DMS79 (cell line): ENCODE measurements around the gene RBP5.
A peak's percentile ranks its signal among the peaks of the same experiment; 100 is the strongest.

Source experiments
- DNase-seq: peaks from one replicate; lab custom pipeline; 2025; lab: John Stamatoyannopoulos, UW

Gene RBP5

GRCh38 chr12:7128681-7129286 lies at the start of gene RBP5:
TSS of gene RBP5 (minus strand) at chr12:7128889. CDS start at chr12:7128775, 114 bp downstream.
- no peak for DNase-seq

- DNase-seq = no peak
Observed at GRCh38 chr12:7178481-7178880, 49.8 kb upstream of the RBP5 start.

GRCh38 chr12:7176595-7176994 lies 47.9 kb upstream of the RBP5 start:
- no peak for DNase-seq

- DNase-seq = no peak
Observed at GRCh38 chr12:7175493-7175892, 46.8 kb upstream of the RBP5 start.

GRCh38 chr12:7171854-7172253 lies 43.2 kb upstream of the RBP5 start:
- DNase-seq = no peak

- no peak for DNase-seq
Observed at GRCh38 chr12:7169951-7170350, 41.3 kb upstream of the RBP5 start.

- peak; percentile 70 for DNase-seq
Observed at GRCh38 chr12:7162691-7163114, 34.0 kb upstream of the RBP5 start.

- DNase-seq = no peak
Observed at GRCh38 chr12:7161811-7162210, 33.1 kb upstream of the RBP5 start.

- DNase-seq = no peak
Observed at GRCh38 chr12:7161327-7161726, 32.6 kb upstream of the RBP5 start.

GRCh38 chr12:7160183-7160582 lies 31.5 kb upstream of the RBP5 start:
- no peak for DNase-seq

GRCh38 chr12:7158781-7159609 lies 30.3 kb upstream of the RBP5 start:
- no peak for DNase-seq

GRCh38 chr12:7157391-7157790 lies 28.7 kb upstream of the RBP5 start:
- no peak for DNase-seq

- DNase-seq = no peak
Observed at GRCh38 chr12:7156259-7157197, 27.8 kb upstream of the RBP5 start.

GRCh38 chr12:7155471-7156034 lies 26.9 kb upstream of the RBP5 start:
- peak; percentile 69 for DNase-seq

- DNase-seq = no peak
Observed at GRCh38 chr12:7154901-7155470, 26.3 kb upstream of the RBP5 start.

GRCh38 chr12:7154042-7154441 lies 25.4 kb upstream of the RBP5 start:
- DNase-seq = no peak

- DNase-seq = no peak
Observed at GRCh38 chr12:7152818-7153217, 24.1 kb upstream of the RBP5 start.

- DNase-seq = no peak
Observed at GRCh38 chr12:7151532-7151931, 22.8 kb upstream of the RBP5 start.

GRCh38 chr12:7150841-7151240 lies 22.2 kb upstream of the RBP5 start:
- no peak for DNase-seq

- no peak for DNase-seq
Observed at GRCh38 chr12:7150356-7150755, 21.7 kb upstream of the RBP5 start.

GRCh38 chr12:7146906-7147305 lies 18.2 kb upstream of the RBP5 start:
- no peak for DNase-seq

- no peak for DNase-seq
Observed at GRCh38 chr12:7146228-7146627, 17.5 kb upstream of the RBP5 start.
